OCI-LY1 (cell line): Measurements from ENCODE around the gene CCR8.

ENCODE experiments used
- H2AFZ ChIP-seq: fragments of 200-600 bp; sonication (generic), shearing (Covaris generic); 2 replicates; pipeline ENCODE4 v1.6.0; 2014; ENCODE audit warnings: antibody characterized with exemption, mild to moderate bottlenecking, low read length
- H3F3A ChIP-seq: fragments of 200-600 bp; sonication (generic), shearing (Covaris generic); 2 replicates; pipeline ENCODE4 v1.6.0; 2014; ENCODE audit warnings: mild to moderate bottlenecking, antibody characterized with exemption, low read length, moderate library complexity; ENCODE audit not compliant: insufficient read depth
- H3K27ac ChIP-seq: fragments of 200-600 bp; sonication (generic); 2 replicates; pipeline ENCODE4 v1.5.1; 2014; ENCODE audit warnings: low read length, mixed run types, mild to moderate bottlenecking, low read depth; ENCODE audit not compliant: poor library complexity, severe bottlenecking
- H3K27me3 ChIP-seq: fragments of 200-600 bp; sonication (generic); 2 replicates; pipeline ENCODE4 v1.6.0; 2014; ENCODE audit warnings: antibody characterized with exemption, mild to moderate bottlenecking, low read length, moderate library complexity; ENCODE audit not compliant: insufficient read depth
- H3K36me3 ChIP-seq: fragments of 200-600 bp; sonication (generic); 2 replicates; pipeline ENCODE4 v1.6.1; 2014; ENCODE audit warnings: mild to moderate bottlenecking, antibody characterized with exemption, low read length, moderate library complexity, mixed read lengths; ENCODE audit not compliant: insufficient read depth
- H3K4me1 ChIP-seq: fragments of 200-600 bp; sonication (generic); 2 replicates; pipeline ENCODE4 v1.5.1; 2014; ENCODE audit warnings: mild to moderate bottlenecking, low read length, moderate library complexity; ENCODE audit not compliant: insufficient read depth, severe bottlenecking
- H3K4me2 ChIP-seq: fragments of 200-600 bp; sonication (generic), shearing (Covaris generic); 2 replicates; pipeline ENCODE4 v1.6.1; 2014; ENCODE audit warnings: low read length
- H3K4me3 ChIP-seq: fragments of 200-600 bp; sonication (generic); 2 replicates; pipeline ENCODE4 v1.5.1; 2014; ENCODE audit warnings: low read length, low read depth, mild to moderate bottlenecking, mixed read lengths; ENCODE audit not compliant: poor library complexity, severe bottlenecking
- H3K79me2 ChIP-seq: fragments of 200-600 bp; shearing (Covaris generic); 2 replicates; pipeline ENCODE4 v1.6.1; 2016; ENCODE audit warnings: mixed run types, low read length, mixed read lengths; ENCODE audit not compliant: insufficient read depth
- H3K9ac ChIP-seq: fragments of 200-600 bp; sonication (generic), shearing (Covaris generic); 2 replicates; pipeline ENCODE4 v1.6.1; 2014; ENCODE audit warnings: mild to moderate bottlenecking, low read length, mixed read lengths
- H3K9me2 ChIP-seq: fragments of 200-600 bp; sonication (generic), shearing (Covaris generic); 2 replicates; pipeline ENCODE4 v1.6.1; 2014; ENCODE audit warnings: low read depth, mild to moderate bottlenecking, low read length, mixed read lengths
- H3K9me3 ChIP-seq: fragments of 200-600 bp; shearing (Covaris generic); 2 replicates; pipeline ENCODE4 v1.6.1; 2014; ENCODE audit warnings: low read length, mixed read lengths
- H4K20me1 ChIP-seq: fragments of 200-600 bp; sonication (generic), shearing (Covaris generic); 2 replicates; pipeline ENCODE4 v1.6.0; 2016; ENCODE audit warnings: mild to moderate bottlenecking, low read length; ENCODE audit not compliant: insufficient read depth
- EZH2 ChIP-seq: fragments of 200-600 bp; sonication (generic), shearing (Covaris generic); IDR thresholded peaks from 2 replicates; pipeline ENCODE4 v1.8.0; 2017; ENCODE audit warnings: borderline replicate concordance, mixed run types, mild to moderate bottlenecking, antibody characterized with exemption, low read length, moderate library complexity, mixed read lengths
- TF ChIP-seq, protein P1 (sequence below): fragments of 200-600 bp; sonication (generic), shearing (Covaris generic); IDR thresholded peaks from 2 replicates; pipeline ENCODE4 v1.5.1; 2017; ENCODE audit warnings: mild to moderate bottlenecking, antibody characterized with exemption, low read length, moderate library complexity, mixed read lengths

Gene CCR8

DNA sequence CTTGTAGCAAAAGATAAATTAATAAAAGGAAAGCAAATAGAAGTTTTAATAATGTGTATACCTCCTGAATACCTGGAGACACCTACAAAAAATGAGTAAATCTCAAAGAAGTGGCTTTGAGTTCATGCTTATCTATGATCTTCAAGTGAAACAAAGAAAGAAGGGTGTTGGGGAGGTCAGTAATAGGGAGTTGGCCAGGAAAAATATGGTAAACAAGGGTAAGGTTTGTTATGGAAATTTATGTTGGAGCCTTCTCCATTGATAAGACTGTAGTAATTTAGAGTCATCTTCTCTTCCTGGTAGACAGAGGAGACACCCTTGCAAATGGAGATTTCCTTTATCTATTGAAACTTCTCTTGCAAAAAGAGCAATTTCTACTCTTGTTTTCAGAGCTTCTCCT lies 6.6 kb upstream of the CCR8 start:
- Histone ChIP-seq H3K4me3 (no peak overlapping the region), H3K9ac (no peak overlapping the region), H3K79me2 (no peaks in the 10 kb centered on the region), H3K36me3 (no peaks in the 10 kb centered on the region), H4K20me1 (no peaks in the 10 kb centered on the region), H2AFZ (no peak overlapping the region), H3K27ac (no peak overlapping the region), H3K27me3 (no peaks in the 10 kb centered on the region), H3K4me2 (no peak overlapping the region), H3F3A (no peaks in the 10 kb centered on the region), H3K9me3 (no peaks in the 10 kb centered on the region), H3K9me2 (no peaks in the 10 kb centered on the region), H3K4me1 (no peaks in the 10 kb centered on the region)
- no peak for TF ChIP-seq EZH2
- TF ChIP-seq, protein P1, sequence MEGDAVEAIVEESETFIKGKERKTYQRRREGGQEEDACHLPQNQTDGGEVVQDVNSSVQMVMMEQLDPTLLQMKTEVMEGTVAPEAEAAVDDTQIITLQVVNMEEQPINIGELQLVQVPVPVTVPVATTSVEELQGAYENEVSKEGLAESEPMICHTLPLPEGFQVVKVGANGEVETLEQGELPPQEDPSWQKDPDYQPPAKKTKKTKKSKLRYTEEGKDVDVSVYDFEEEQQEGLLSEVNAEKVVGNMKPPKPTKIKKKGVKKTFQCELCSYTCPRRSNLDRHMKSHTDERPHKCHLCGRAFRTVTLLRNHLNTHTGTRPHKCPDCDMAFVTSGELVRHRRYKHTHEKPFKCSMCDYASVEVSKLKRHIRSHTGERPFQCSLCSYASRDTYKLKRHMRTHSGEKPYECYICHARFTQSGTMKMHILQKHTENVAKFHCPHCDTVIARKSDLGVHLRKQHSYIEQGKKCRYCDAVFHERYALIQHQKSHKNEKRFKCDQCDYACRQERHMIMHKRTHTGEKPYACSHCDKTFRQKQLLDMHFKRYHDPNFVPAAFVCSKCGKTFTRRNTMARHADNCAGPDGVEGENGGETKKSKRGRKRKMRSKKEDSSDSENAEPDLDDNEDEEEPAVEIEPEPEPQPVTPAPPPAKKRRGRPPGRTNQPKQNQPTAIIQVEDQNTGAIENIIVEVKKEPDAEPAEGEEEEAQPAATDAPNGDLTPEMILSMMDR = no peak

DNA sequence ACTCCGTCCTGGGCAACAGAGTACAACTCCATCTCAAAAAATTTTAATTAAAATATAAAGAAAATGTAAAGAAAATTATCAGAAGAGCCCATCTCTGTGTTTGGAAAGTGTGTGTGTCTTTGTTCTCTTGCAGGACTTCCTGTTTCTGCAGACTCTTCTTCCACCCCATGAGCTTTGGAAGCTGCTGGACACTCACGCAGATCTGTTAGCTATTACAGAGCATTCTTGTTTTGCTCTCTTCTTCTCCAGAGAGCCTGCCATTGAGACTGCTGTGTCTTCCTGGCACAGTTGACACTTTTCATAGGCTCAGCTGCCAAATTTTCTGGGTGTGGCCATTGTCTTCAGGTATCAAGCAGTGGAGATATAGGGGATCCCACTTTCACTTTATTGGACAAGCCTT lies 6.0 kb upstream of the CCR8 start:
- H3K9ac ChIP-seq = no peak overlapping the region
- H2AFZ ChIP-seq = no peak overlapping the region
- no peaks in the 10 kb centered on the region for H3K27me3 ChIP-seq
- TF ChIP-seq EZH2 = no peak
- TF ChIP-seq, protein P1 = no peak
- no peaks in the 10 kb centered on the region for H3F3A ChIP-seq
- no peaks in the 10 kb centered on the region for H4K20me1 ChIP-seq
- H3K79me2 ChIP-seq = no peaks in the 10 kb centered on the region
- H3K4me2 ChIP-seq = no peak overlapping the region
- no peak overlapping the region for H3K4me3 ChIP-seq
- no peaks in the 10 kb centered on the region for H3K9me2 ChIP-seq
- no peaks in the 10 kb centered on the region for H3K4me1 ChIP-seq
- H3K36me3 ChIP-seq = no peaks in the 10 kb centered on the region
- no peaks in the 10 kb centered on the region for H3K9me3 ChIP-seq
- no peak overlapping the region for H3K27ac ChIP-seq

DNA sequence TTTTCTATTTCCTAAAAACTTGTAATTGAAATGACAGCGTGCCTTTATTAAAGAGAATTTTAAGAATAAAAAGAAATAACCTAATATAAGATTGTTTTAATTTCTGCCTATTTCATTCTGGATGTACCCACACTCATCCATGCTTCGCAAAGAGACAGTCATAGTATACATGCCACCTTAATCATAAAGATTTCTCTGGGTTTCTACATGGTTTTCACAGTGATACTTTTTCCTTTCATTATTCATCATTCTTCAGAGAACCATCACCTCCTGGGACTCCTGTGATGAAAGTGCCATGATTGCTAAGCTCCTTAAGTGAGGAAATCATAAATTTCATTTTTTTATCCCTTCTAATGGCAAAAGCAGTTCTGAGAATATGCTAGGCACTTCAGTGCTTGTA lies 4.3 kb upstream of the CCR8 start:
- no peaks in the 10 kb centered on the region for H3K79me2 ChIP-seq
- H3K4me3 ChIP-seq = no peak overlapping the region
- no peaks in the 10 kb centered on the region for H3K4me1 ChIP-seq
- H3K36me3 ChIP-seq = no peaks in the 10 kb centered on the region
- TF ChIP-seq EZH2 = no peak
- TF ChIP-seq, protein P1 = no peak
- H3K9ac ChIP-seq = no peak overlapping the region
- H3K27me3 ChIP-seq = no peaks in the 10 kb centered on the region
- no peaks in the 10 kb centered on the region for H3K9me2 ChIP-seq
- H3K4me2 ChIP-seq = no peak overlapping the region
- H3F3A ChIP-seq = no peaks in the 10 kb centered on the region
- H3K27ac ChIP-seq = no peak overlapping the region
- H4K20me1 ChIP-seq = no peaks in the 10 kb centered on the region
- H2AFZ ChIP-seq = no peak overlapping the region
- no peaks in the 10 kb centered on the region for H3K9me3 ChIP-seq
